ENCODE data around the gene DPP7. TPM values are rescaled to one million over a fixed set of nuclear protein-coding genes. Genes with fewer than 3 reads are reported as not detected.
A peak's percentile ranks its signal among the peaks of the same experiment; 100 is the strongest.

The DPP7 gene
- total and polyA plus RNA-seq, 2 experiments from 2014 or later: 19.7 to 26.8 TPM

GRCh38 chr9:137145731-137146526 is 31.4 kb upstream of the DPP7 start:
- no peak overlapping the region for H3K4me2 ChIP-seq
- ATAC-seq (peak; percentile 10), DNase-seq (ENCODE audit: low spot score) (no peak)
- peaks cover 6% of the 10 kb centered on the region; the same call in 1 of the 2 replicates for H3K27me3 ChIP-seq (ENCODE audit: insufficient read depth)
- H3K27ac ChIP-seq (ENCODE audit: low read depth): no peak overlapping the region
- H3K4me1 ChIP-seq (ENCODE audit: insufficient read depth): no peaks in the 10 kb centered on the region
- Mint-ChIP-seq H3K9me3 (peaks cover 7% of the 10 kb centered on the region; the same call in 2 of the 3 replicates), H3K4me1 (peaks cover 2% of the 10 kb centered on the region; the same call in 1 of the 3 replicates), H3K4me3 (no peak overlapping the region), H3K36me3 (ENCODE audit: low read depth) (no peaks in the 10 kb centered on the region), H3K27me3 (ENCODE audit: insufficient read depth, low read depth, poor library complexity) (peaks cover 21% of the 10 kb centered on the region), H3K27ac (no peak overlapping the region)
- no peak overlapping the region for H2AFZ ChIP-seq
- H3F3A ChIP-seq (replicated peaks; ENCODE audit: low read depth): 0 out of 2 replicates have a peak, but pooled peaks cover 2% of the 10 kb centered on the region
- no peaks in the 10 kb centered on the region for H3K36me3 ChIP-seq (ENCODE audit: insufficient read depth)
- no peaks in the 10 kb centered on the region for H3K79me2 ChIP-seq (replicated peaks; ENCODE audit: insufficient read depth)
- H4K20me1 ChIP-seq (replicated peaks; ENCODE audit: insufficient read depth): no peaks in the 10 kb centered on the region
- no peak overlapping the region for H3K4me3 ChIP-seq
- TF ChIP-seq REST (IDR thresholded peaks at IDR 0.05; ENCODE audit: unreplicated experiment) (peak; percentile 28), EZH2 (IDR thresholded peaks at IDR 0.05; ENCODE audit: low read depth, unreplicated experiment) (no peak)
- no peaks in the 10 kb centered on the region for H3K9me2 ChIP-seq (ENCODE audit: insufficient read depth)

GRCh38 chr9:137143459-137143858 is 28.9 kb upstream of the DPP7 start:
- Histone ChIP-seq H3K4me3 (no peak overlapping the region), H2AFZ (no peak overlapping the region), H3K9me2 (ENCODE audit: insufficient read depth) (no peaks in the 10 kb centered on the region), H3K79me2 (replicated peaks; ENCODE audit: insufficient read depth) (no peaks in the 10 kb centered on the region), H3K36me3 (ENCODE audit: insufficient read depth) (no peaks in the 10 kb centered on the region), H3K27me3 (ENCODE audit: insufficient read depth) (peaks cover 30% of the 10 kb centered on the region), H3F3A (replicated peaks; ENCODE audit: low read depth) (no peaks in the 10 kb centered on the region), H3K27ac (ENCODE audit: low read depth) (no peak overlapping the region), H3K4me1 (ENCODE audit: insufficient read depth) (peaks cover 5% of the 10 kb centered on the region; the same call in 1 of the 2 replicates), H3K4me2 (no peak overlapping the region), H4K20me1 (replicated peaks; ENCODE audit: insufficient read depth) (no peaks in the 10 kb centered on the region)
- Mint-ChIP-seq H3K9me3 (no peaks in the 10 kb centered on the region), H3K27ac (no peak overlapping the region), H3K4me3 (no peak overlapping the region), H3K27me3 (ENCODE audit: insufficient read depth, low read depth, poor library complexity) (peaks cover 40% of the 10 kb centered on the region), H3K36me3 (ENCODE audit: low read depth) (no peaks in the 10 kb centered on the region), H3K4me1 (peaks cover 5% of the 10 kb centered on the region; the same call in 2 of the 3 replicates)
- DNase-seq (ENCODE audit: low spot score): no peak
- no peak for ATAC-seq
- TF ChIP-seq ZNF462 (CRISPR knock-in tag; IDR thresholded peaks at IDR 0.05) (no peak), CTCF (conservative IDR thresholded peaks at IDR 0.05; ENCODE audit: low read depth in 2 of 2) (no peak)
